Measurements from ENCODE around the gene MGP.

DNA sequence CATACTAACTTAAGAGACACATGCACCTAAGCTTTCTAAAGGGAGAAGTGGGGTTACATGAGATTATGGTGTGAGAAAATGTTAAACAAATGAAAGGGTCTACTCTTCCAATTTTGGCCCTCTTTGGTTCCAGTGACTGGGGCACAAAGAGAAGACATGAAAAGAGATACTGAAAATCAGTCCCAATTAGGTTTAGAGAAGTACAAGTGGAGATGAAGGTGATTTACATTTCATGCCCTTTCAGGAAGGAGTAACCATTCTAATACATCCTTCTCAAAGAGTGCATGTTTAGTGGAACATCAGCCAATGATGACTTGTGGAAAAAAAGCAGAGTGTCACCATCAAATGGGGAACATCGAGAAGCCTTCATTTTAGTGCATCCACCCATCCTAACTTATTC lies 14.4 kb downstream of the MGP start:
- no peak for TF ChIP-seq BCL11A (IDR thresholded peaks at IDR 0.05; ENCODE audit: low read depth in 2 of 2, low read length in 2 of 2)
- no peak for TF ChIP-seq SIN3A (conservative IDR thresholded peaks at IDR 0.05 in 1 of 2, IDR thresholded peaks at IDR 0.05 in 1 of 2; ENCODE audit: low read depth in 1 of 2, low read length in 2 of 2)
- no peak for TF ChIP-seq SUZ12 (IDR thresholded peaks at IDR 0.05; ENCODE audit: low read length)
- TF ChIP-seq CBX8 (IDR thresholded peaks at IDR 0.05; ENCODE audit: borderline replicate concordance, low read depth, low read length), result no peak

All from H1 (cell line).